ENCODE results near the gene TBL1X. TPM values are rescaled to one million over a fixed set of nuclear protein-coding genes. Genes with fewer than 3 reads are reported as not detected.

TBL1X gene
- total RNA-seq, 1 donor from 2014 or later: 21.4 TPM

DNA sequence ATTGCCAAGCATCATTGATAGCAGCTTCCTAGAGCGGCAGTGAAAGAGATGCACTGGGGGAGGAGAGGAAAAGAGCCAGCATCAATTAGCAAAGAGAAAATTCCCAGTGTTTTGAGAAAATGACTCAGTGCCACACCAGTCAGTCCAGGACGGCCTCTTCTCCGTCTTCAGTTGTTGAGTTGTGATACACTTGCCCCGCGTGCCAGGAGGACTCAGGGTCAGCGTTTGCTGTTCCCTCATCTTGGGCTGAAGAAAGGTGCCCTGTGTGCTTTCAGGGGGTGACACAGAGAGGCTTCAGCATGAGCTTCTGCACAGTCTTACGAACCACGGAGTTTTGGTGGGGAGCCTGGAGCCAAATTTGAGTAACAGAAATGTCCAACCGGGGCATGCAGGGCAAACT lies 218.5 kb downstream of the TBL1X start:
- H3K27ac Mint-ChIP-seq (ENCODE audit: unreplicated experiment): no peak overlapping the region
- no peaks in the 10 kb centered on the region for H3K4me1 Mint-ChIP-seq (ENCODE audit: low read depth)
- TF ChIP-seq, protein P1, sequence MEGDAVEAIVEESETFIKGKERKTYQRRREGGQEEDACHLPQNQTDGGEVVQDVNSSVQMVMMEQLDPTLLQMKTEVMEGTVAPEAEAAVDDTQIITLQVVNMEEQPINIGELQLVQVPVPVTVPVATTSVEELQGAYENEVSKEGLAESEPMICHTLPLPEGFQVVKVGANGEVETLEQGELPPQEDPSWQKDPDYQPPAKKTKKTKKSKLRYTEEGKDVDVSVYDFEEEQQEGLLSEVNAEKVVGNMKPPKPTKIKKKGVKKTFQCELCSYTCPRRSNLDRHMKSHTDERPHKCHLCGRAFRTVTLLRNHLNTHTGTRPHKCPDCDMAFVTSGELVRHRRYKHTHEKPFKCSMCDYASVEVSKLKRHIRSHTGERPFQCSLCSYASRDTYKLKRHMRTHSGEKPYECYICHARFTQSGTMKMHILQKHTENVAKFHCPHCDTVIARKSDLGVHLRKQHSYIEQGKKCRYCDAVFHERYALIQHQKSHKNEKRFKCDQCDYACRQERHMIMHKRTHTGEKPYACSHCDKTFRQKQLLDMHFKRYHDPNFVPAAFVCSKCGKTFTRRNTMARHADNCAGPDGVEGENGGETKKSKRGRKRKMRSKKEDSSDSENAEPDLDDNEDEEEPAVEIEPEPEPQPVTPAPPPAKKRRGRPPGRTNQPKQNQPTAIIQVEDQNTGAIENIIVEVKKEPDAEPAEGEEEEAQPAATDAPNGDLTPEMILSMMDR (IDR thresholded peaks at IDR 0.05): no peak
- no peak for DNase-seq (ENCODE audit: low spot score)
- H3K9me3 Mint-ChIP-seq (ENCODE audit: low read depth): peaks cover 10% of the 10 kb centered on the region
- H3K36me3 Mint-ChIP-seq (ENCODE audit: low read depth): peaks cover 7% of the 10 kb centered on the region
- H3K4me3 Mint-ChIP-seq (ENCODE audit: unreplicated experiment): no peak overlapping the region
- H3K27me3 Mint-ChIP-seq (ENCODE audit: low read depth): no peaks in the 10 kb centered on the region

DNA sequence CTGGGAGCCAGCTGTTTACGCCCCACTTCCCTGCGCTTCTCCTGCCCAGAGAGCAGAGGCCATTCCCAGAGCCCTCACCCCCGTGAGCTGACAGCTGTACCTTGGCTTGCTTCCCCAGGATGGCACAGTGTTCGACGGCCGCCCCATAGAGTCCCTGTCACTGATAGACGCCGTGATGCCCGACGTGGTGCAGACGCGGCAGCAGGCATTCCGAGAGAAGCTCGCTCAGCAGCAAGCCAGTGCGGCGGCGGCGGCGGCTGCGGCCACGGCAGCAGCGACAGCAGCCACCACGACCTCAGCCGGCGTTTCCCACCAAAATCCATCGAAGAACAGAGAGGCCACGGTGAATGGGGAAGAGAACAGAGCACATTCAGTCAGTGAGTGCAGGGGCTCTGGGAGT lies 223.0 kb downstream of the TBL1X start:
- Mint-ChIP-seq H3K36me3 (ENCODE audit: low read depth) (peaks cover 15% of the 10 kb centered on the region), H3K9me3 (ENCODE audit: low read depth) (peaks cover 7% of the 10 kb centered on the region), H3K27ac (ENCODE audit: unreplicated experiment) (no peak overlapping the region), H3K4me3 (ENCODE audit: unreplicated experiment) (no peak overlapping the region), H3K27me3 (ENCODE audit: low read depth) (no peaks in the 10 kb centered on the region), H3K4me1 (ENCODE audit: low read depth) (no peaks in the 10 kb centered on the region)
- DNase-seq (ENCODE audit: low spot score): no peak
- TF ChIP-seq, protein P1 (IDR thresholded peaks at IDR 0.05): no peak

DNA sequence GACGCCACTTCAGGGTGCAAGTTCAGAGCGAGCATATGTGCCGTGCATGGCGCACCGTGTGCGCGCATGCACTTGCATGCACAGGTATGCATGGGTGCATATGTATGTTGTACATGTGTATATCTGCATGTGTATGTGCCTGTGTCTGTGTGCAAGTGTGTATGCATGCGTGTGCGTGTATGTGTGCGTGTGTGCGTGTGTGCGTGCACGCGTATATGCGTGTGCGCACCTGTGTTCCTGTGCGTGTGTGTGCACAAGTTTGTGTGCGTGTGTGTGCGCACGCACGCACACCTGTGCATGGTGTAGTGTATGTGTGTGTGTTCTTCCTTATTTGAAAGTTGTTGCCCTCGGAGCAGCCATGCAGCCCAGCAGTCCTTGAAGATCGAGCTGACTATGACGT lies 224.0 kb downstream of the TBL1X start:
- peaks cover 19% of the 10 kb centered on the region for H3K36me3 Mint-ChIP-seq (ENCODE audit: low read depth)
- no peak overlapping the region for H3K27ac Mint-ChIP-seq (ENCODE audit: unreplicated experiment)
- peaks cover 8% of the 10 kb centered on the region for H3K9me3 Mint-ChIP-seq (ENCODE audit: low read depth)
- H3K4me3 Mint-ChIP-seq (ENCODE audit: unreplicated experiment): no peak overlapping the region
- H3K4me1 Mint-ChIP-seq (ENCODE audit: low read depth): no peaks in the 10 kb centered on the region
- DNase-seq (ENCODE audit: low spot score): no peak
- TF ChIP-seq, protein P1 (IDR thresholded peaks at IDR 0.05): no peak
- no peaks in the 10 kb centered on the region for H3K27me3 Mint-ChIP-seq (ENCODE audit: low read depth)

DNA sequence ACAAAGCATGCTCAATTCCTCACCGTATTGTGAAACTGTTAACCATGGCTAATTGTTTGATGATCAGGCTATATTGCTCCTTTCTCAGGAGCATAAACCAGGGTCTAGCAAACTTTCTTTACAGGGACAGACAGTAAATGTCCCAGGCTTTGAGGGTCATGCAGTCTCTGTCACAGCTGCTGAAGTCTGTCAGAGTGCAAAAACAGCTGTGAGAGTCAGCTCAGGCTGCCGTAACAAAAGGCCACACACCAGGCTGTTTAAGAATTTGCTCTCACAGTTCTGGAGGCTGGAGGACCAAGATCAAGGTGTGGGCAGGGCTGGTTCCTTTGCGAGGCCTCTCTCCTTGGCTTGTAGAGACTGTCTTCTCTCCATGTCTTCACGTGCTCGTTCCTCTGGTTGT lies 225.2 kb downstream of the TBL1X start:
- no peak for DNase-seq (ENCODE audit: low spot score)
- H3K27ac Mint-ChIP-seq (ENCODE audit: unreplicated experiment): no peak overlapping the region
- TF ChIP-seq, protein P1 (IDR thresholded peaks at IDR 0.05): no peak
- H3K36me3 Mint-ChIP-seq (ENCODE audit: low read depth): peaks cover 18% of the 10 kb centered on the region
- no peaks in the 10 kb centered on the region for H3K27me3 Mint-ChIP-seq (ENCODE audit: low read depth)
- H3K4me3 Mint-ChIP-seq (ENCODE audit: unreplicated experiment): no peak overlapping the region
- no peaks in the 10 kb centered on the region for H3K4me1 Mint-ChIP-seq (ENCODE audit: low read depth)
- peaks cover 8% of the 10 kb centered on the region for H3K9me3 Mint-ChIP-seq (ENCODE audit: low read depth)

DNA sequence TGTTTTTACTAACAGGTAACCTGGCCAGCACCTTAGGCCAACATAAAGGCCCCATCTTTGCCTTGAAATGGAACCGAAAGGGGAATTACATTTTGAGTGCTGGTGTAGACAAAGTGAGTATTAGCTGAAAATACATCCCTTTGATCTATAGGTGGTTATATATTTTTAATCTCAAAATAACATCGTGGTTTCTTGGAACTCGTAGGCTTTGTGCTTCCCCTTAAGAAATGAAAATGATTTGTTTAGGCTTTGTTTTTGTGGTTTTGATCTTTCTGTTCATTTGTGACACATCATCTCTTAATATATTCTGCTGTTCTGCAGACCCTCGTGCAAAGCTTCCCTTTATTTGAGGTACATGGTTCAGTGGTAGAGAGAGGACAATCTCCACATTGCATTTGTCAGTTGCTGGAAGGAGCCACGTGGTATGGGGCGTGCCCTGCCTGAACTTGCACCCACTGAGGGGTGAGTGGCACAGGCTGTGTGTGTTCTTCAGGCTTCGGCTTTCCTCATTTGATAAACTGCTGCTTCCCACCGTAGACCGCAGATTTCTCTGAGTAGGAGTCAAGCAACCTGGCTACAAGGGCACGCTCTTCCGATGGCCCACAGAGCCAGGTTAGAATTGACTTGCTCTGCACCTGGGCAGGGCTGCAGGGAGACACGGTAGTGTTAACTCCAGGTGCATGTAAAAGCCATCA lies 228.6 kb downstream of the TBL1X start:
- peaks cover 18% of the 10 kb centered on the region for H3K36me3 Mint-ChIP-seq (ENCODE audit: low read depth)
- TF ChIP-seq, protein P1 (IDR thresholded peaks at IDR 0.05): no peak
- H3K4me1 Mint-ChIP-seq (ENCODE audit: low read depth): peaks cover 6% of the 10 kb centered on the region
- no peak overlapping the region for H3K4me3 Mint-ChIP-seq (ENCODE audit: unreplicated experiment)
- no peaks in the 10 kb centered on the region for H3K27me3 Mint-ChIP-seq (ENCODE audit: low read depth)
- H3K27ac Mint-ChIP-seq (ENCODE audit: unreplicated experiment): no peak overlapping the region
- peaks cover 15% of the 10 kb centered on the region for H3K9me3 Mint-ChIP-seq (ENCODE audit: low read depth)
- DNase-seq (ENCODE audit: low spot score): peak; percentile 59

All from chondrocyte (in vitro differentiated cells).